Activated naive CD4-positive, alpha-beta T cell treated with Interleukin-2 at 50 U/mL for 16 hours (primary cell): ENCODE data around the gene KLHL8.

Source experiments
- DNase-seq: peaks from one replicate; pipeline ENCODE4 v3.0.0-alpha.2; 2020

Gene KLHL8

DNA sequence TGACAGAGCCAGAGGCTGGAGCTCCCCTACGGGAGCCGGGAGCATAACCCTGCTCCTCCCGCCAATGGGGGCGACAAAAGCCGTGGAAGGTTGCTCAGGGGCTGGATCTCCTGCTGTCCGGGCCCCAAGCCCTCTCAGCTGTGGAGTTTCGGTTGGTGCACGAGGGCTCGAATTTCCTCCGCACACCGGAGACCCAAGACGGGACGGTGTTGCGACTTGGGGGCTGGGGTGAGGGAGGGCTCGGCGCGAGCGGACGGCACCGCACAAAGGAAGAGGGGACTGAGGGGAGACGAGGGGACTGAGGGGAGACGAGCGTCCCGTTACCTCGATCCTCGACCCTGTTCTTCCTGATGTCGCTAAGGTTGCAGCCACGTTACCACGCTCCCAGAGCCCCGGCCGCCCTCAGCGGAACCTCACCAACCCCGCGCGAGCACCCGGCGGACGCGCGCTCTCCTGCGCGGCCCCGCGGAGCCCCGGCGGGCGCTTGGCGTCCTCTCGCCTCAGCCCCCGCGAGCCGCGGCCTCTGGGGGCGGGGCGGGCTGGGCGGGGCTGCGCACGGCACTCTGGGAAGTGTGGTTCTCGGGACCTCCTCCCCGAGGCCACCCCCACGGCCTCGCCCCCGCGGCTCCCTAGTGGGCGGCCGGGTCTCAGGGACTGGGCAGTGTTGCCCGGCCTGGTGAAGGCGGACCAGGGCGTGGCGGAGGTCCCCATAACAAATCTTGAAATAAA, at the start of gene KLHL8:
Gene KLHL8, minus strand, starts transcription at position 525 of the 729 bp plus-strand sequence. CDS start 25,079 bp downstream, outside the sequence.
- peak; percentile 90 for DNase-seq

DNA sequence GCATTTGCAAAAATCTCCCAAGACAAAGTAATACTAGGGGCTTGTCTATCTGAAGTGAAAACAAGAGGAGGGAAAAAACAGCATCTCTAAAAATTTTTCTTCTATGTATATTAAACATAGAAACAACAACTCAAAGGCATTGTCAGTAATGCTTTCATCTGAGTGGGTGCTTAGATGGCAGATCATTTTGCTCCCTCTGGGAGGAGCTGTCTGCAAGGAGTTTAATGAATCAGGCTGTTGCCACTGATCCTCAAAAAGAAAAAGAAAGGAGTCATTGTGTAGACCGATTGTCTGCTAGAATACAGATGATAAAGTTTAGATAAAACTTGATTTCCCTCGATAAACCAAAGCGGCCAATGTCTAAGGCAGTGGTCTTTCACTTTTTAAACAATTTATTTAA, 49.7 kb upstream of the KLHL8 start:
- no peak for DNase-seq

DNA sequence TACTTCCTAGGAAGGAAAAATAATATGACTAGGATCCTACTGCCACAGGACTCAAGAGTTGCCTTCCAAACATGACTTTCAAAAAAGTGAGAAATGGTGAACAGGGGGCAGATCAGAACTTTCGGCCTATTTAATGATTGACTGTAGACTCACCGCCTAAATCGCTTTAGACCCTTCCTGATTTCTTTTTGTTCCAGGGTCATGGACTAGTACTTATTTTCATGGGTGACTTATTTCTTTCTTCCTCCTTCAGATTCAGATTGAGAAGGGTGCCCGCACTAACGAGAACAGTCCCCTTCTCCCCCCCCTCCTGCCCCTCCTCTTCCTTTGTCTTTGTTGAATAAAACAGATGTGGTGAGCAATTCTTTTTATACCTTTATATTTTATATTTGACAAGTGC, 48.0 kb upstream of the KLHL8 start:
- DNase-seq, result no peak

DNA sequence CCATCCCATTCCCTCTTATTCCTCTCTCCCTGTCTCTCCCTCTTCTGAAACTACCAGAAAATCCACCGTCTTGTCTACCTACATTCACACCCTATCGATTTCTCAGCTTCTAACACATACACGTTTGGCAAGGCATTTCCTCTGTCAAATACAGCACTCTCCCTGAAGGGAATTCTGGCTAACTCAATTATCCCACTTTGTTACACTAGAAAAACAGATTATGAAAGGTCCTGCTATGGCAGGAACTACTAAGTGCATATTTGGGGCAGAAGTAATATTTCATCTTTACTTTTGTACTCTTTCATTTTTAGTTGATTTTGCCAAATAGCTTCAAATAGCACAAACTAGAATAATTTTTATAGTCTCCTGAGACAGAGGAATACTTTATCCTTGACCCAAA, 46.6 kb upstream of the KLHL8 start:
- DNase-seq, result no peak

DNA sequence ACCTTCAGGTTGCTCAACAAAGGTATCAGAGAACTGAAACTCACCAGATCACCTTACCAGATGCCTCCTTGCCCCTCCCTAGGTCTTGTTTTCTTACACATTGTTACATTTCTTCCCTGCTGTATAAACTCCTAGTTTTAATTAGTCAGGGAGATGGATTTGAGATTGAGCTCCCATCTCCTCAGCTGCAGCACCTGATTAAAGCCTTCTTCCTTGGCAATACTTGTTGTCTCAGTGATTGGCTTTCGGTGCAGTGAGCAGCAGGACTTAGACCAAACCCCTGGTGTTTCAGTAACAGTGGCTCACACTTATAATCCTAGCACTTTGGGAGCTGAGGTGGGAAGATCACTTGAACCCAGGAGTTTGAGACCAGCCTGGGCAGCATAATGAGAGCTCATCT, 42.5 kb upstream of the KLHL8 start:
- DNase-seq, result no peak

DNA sequence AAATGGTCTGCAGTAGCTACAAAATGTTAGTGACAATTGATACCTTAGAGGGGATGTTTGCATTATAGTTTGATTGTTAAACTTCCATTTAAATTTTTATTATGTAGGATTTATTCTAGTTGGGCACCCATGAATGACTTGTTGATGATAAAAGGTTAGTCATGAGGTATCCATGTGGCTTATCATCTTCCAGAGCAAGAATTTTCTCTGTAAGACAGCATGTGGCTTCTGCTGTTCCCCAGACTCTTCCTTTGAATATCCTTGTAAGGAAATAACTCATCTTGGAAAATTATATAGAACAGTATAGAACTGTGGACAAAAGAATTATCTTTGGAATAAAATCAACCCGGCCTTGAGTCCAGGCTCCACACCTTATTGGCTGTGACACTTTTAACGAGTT, 40.1 kb upstream of the KLHL8 start:
- no peak for DNase-seq

DNA sequence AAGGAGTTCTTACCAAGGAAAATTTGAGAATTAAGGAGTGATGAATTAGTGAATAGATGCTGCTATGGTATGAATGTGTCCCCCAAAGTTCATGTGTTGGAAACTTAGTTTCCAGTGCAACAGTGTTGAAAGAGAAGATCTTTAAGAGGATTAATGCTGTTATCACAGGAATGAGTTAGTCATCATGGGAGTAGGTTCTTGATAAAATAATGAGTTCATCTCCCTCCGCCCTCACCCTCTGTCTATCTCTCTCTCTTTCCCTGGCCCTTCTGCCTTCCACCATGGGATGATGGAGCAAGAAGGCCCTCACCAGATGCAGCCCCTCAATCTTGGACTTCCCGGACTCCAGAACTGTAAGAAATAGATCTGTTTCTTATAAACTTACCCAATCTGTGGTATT, 38.3 kb upstream of the KLHL8 start:
- no peak for DNase-seq

DNA sequence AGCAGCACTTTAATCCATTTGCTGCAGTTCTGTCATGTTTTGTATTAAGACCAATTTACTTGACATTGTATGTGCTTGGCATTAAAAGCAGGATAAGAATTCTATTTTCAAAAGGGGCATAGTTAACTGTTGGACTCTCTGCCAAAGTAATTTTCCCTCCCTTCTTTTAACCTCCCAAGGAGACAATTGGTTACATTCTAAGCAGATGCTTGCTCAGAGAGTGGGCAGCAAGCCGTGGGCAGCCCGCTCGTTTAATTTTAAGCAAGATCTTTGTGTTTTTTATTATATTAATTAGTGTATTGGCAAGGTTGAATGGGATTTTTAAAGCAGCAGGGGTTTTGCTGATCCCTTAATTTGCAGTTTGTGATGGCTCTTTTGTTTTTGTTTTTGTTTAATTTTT, 37.1 kb upstream of the KLHL8 start:
- DNase-seq, result no peak

DNA sequence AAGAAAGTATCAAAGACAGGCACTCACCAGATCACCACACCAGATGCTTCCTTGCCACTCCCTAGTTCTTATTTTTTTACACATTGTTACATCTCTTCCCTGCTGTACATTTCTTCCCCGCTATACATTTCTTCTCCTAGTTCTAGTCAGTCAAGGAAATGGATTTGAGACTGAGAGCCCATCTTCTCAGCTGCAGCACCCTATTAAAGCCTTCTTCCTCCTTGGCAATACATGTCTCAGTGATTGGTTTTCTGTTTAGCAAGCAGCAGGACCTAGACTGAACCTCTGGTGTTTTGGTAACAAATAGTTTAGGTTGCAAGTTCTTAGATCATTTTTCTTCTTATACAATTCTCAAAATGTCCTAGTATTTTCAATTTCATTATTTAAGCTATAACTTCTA, 35.3 kb upstream of the KLHL8 start:
- DNase-seq, result no peak

DNA sequence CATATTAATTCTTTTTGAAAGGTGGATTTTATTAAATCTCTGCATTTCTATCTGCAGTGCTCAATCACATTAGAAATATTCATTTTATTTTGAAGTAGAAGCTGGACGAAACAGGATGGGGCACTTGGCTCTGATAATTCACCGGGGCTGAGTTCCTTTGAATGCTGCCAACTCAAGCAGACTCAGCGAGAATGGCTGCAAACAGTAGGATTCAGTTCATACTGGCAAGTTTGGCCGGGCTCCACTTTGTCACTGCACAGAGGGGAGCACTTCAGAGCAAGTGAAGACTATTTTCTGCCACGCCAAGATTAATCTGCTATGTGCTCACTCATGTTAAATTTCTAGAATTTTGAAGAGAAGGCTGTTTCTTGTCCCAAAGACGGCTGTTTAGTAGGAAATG, 30.7 kb upstream of the KLHL8 start:
- DNase-seq, result no peak

DNA sequence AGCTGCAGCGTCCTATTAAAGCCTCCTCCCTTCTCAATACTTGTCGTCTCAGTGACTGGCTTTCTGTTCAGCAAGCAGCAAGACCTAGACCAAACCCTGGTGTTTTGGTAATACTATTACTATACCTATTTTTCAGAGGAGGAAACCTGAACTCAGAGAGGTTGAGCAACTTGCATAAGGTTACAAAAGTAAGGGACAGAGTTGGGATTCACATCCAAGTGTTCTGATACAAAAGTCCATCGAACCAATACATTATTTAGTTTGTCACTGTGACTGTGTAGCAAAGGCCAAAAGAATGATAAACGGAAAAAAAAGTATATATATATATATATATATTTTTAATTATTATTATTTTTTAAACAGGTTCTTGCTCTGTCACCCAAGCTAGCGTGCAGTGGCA, 29.9 kb upstream of the KLHL8 start:
- no peak for DNase-seq

DNA sequence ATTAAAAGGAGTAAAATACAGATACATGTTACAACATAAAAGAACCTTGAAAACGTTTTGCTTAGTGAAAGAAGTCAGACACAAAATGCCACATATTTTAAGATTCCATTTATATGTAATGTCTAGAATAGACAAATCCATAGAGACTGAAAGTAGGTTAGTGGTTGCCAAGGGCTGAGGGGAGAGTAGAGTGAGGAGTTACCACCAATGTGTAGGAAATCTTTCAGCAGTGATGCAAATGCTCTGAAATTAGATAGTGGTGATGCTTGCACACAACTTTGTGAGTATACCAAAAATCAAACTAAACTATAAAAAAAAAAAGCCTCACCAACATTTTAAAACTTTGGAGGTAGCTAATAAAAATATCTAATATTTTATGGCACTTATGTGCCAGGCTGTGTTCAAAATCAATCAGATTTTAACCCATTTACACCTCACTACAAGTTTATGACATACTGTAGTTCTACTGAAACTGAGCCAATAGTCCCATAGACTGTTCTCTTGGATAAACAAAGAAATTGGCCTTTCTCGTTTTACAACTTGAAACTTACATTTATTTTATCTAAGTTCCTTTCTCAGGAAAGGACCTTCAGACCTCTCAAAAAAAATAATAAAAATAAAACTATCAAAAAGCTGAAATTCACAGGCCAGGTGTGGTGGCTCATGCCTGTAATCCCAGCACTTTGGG, 29.1 kb upstream of the KLHL8 start:
- no peak for DNase-seq

DNA sequence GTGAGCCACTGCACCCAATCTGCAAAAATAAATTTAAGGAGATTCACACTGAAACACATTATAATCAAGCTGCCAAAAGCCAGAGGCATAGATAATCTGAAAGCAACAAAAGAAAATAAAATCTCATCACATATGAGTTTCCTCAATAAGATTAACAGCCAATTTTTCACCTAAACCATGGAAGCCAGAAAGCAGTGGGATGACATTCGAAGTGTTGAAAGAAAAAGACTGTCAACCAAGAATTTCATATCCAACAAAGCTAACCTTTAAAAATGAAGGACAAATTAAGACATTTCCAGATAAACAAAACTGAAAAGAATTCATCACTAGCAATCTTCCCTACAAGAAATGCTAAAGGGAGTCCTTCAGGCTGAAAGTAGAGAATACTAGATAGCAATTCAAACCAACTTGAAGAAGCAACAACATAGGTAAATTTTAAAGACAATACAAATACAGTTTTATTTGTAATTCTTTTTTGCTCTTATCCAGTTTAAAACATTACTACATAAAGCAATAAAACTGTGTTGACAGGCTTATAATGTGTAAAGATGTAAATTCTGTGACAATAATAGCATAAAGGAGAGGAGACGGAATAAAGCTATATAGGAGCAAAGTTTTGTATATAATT, 23.1 kb upstream of the KLHL8 start:
- no peak for DNase-seq

DNA sequence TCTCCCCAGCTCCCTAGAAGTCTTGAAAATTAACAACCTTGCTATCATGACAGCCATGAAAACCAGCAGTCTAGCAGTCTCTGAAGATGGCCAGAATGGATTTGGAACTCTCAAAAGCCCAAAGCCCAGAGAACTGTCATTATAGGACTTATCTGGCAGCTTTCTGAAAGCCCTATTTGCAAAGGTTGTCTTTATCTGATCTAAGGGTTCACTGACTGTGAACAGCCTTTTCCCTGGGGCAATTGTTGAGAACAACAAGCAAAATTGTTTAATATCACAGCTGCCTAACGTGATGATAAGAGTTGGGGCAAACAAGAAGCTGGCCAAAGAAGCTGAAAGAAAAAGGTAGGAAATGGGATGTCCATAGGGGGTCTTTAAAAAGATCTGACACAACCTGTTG, 20.9 kb upstream of the KLHL8 start:
- DNase-seq, result no peak

DNA sequence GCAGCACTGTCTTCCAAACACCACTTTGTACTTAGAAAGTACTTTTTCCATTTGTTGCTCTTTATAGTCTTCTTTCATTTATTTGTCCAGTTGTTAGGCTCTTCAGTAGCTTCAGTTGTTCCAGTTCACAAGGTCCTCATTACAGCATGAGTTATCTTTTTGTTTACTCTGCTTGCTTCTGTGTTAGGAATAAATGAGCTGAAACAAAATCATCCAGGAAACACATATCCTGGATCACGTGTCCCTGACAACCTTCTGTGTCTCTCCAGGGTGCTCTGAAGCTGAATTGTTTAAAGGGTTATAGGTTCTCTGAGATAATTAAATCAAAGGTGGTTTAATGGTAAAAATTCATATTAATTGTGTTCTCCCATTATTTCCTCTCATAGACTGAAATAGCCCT, 19.9 kb upstream of the KLHL8 start:
- no peak for DNase-seq

DNA sequence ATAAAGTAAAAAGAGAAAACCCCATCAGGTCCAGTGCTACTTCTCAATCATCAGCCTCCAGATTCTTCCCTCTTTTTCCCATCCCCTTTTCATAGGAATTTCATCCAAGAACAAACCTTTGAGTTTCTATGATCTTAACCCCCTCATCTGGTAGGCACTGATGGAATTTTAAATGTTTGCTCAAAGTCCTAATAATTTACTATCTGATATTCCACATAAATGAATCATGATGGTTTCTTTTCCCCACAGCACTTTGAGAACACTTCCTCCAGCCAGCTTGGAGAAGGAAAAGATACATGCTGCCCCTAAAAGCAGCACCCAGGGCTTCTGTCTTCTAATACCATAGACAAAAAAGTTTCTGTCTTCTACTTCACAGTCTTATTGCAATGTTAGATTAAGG, 19.4 kb upstream of the KLHL8 start:
- DNase-seq, result no peak

DNA sequence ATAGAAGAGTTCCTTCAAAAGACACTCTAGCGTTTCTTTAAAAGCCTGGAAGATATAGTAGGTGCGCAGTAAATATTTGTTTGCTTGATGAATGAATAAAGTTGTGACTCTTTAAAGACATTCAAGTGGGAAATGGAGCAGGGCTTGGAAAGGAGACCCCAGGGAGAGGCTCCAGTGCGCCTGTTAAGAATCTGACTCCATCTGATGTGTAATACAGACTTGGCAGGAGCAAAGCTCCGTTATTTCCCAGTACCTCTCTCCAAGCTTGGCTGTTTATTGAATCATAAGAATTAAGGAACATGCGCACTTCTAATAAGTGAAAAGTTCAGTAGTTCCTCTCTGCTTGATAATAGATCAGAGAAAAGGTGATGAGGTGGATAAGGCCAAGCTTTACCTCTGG, 18.8 kb upstream of the KLHL8 start:
- no peak for DNase-seq

DNA sequence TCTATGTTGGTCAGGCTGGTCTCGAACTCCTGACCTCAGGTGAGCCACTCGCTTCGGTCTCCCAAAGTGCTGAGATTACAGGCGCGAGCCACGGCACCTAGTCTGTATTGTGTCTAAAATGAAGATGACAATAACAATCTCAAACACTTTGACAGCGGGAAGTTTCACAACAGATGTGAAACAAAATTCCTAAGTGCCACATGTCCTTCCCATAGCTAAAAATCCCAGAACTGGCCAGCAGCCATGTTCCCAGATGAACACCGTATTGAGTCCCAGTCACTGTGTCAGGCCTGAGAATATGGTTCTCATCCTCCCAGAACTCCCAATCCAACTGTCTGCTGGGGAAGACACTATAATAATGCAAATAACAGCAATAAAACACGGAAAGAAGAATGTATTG, 16.4 kb upstream of the KLHL8 start:
- no peak for DNase-seq

DNA sequence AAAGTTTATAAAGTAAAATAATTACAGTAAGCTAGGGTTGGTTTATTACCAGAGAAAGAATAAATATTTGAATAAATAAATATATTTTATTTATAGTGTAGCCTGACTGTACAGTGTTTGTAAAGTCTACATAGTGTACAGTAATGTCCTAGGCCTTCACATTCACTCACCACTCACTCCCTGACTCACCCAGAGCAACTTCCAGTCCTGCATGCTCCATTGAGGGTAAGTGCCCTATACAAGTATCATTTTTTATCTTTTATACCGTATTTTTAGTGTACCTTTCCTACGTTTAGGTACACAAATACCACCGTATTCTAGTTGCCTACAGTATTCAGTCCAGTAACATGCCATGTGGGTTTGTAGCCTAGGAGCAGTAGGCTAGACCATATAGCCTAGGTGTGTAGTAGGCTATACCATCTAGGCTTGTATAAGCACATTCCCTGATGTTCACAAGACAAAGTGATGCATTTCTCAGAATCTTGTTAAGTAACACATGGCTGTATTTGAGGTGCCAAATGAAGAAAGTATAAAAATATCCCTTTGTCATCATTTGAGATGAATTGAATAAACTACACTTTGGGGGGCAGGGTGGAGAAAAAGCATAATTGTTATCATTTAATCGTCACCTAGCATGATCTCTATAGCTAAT, 14.7 kb upstream of the KLHL8 start:
- no peak for DNase-seq

DNA sequence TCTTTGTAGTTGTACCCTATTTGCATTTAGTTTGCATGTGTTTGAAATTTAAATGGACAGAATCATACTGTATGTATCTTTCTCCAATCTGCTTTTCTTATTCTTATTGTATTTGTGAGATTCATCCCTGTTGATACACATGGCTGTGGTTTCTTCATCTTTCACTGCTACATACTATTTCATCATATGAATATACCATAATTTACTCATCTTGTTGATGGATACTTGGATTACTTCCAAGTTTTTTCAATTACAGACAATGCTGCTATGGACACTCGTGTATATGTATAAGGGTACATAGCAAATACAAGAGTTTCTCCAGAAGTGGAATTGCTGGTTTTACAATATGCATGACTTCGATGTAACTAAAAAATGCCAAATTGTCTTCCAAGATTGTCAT, 11.8 kb upstream of the KLHL8 start:
- no peak for DNase-seq

DNA sequence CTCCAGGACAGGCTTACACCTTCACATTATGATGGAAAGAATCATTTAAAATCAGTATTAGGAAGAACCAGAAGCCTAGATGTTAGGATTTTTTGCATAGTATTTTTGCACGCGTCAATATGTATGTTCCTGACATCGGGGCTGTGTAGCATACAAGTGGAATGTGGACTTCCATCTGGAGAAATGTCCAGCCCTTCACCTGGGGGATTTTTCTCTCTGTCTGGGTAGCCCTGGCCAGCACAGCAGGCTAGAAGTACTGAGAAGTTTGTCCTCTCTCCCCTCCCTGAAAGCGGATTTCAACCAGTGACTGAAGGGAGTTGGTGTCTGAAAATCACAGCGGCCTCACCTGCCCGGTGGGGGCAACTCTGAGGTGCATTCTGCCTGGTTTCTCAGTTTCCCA, 10.4 kb upstream of the KLHL8 start:
- DNase-seq, result no peak

DNA sequence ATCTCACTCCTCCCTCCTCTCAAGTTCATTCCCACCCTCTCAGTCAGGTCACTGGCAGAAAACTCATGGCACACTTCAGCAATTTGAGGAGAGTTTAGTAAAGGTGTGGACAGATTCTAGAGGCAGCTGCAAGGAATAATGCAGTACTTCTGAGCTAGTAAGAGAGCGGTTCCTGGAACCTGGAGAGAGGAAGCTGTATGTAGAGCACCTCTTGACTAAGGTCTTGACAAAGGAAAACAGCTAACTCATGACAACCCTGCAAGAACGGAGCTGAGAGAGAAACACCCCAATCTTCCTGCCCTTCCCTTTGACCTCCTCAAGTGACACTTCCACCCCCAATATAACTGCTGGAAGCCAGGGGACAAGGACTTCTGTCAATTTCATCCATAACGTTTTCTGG, 9.6 kb upstream of the KLHL8 start:
- no peak for DNase-seq

DNA sequence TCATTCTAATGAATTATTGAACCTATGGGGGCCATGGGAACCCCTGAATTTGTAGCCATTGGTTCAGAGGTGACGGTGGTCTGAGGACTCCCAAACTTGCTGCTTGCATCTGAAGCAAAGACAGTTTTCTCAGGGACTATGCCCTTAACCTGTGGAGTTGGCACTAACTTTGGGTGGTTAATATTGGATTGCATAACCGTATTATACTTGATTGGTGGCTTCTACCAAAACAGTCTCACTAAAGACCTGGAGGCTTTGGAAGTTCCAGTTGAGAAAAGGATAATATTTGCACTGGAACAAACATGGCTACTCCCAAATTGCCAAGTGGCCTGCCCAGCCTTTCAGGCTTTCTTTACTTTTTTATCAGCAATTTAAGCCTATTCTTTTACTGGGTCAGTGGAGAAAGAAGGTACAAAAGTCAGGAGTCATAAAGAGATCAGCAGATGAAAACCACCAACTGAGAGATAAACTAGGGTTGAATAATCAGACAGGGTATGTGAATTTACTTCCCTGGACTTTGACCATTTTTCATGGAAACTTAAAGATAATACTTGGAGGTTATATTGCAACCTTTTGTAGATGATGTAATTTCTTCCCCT, 7.9 kb upstream of the KLHL8 start:
- DNase-seq, result no peak

DNA sequence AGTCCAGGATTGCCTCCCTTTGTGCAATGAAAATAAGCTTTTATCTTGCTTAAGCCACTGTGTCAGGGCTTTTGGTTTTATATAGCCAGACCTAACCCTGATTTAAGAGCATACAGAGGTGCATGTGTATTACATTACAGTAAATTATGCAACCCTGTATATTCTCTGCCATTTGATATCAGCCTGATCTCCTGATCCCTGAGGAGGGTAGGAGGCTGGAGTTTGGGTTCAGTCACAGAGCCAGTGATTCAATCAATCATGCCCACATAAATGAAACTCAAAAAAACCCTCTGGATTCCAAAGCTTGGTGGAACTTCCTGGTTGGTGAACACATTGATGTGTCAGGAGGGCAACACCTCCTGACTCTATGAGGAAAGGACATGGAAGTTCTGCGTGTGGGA, 7.3 kb upstream of the KLHL8 start:
- no peak for DNase-seq
